Pancreas (tissue), 10 donors: Measurements from ENCODE around the gene PRTFDC1. TPM values are rescaled to one million over a fixed set of nuclear protein-coding genes. Genes with fewer than 3 reads are reported as not detected.
A peak's percentile ranks its signal among the peaks of the same experiment; 100 is the strongest.

Experiments
- ATAC-seq, 4 donors: fragments of 200-7000 bp; cut with Tn5 transposase; one replicate each; pipeline versions ENCODE4 v1.8.0 to v1.9.1; 2020; ENCODE audit warnings: mild to moderate bottlenecking in 4 of 4, moderate library complexity in 4 of 4
- DNase-seq, 6 donors: peaks; one replicate each; pipeline ENCODE4 v3.0.0-alpha.2; 2020
- FAIRE-seq: peaks from 2 replicates; lab custom pipeline; 2012; peaks lifted over from hg19 to GRCh38; lab: Jason Lieb, UNC
- H3K27ac ChIP-seq, 4 donors: fragments of 200-600 bp; sonication (generic); 1 replicate in 3 of 4; 2 replicates in 1 of 4; pipeline versions ENCODE4 v1.5.0 to v1.8.0; 2020
- H3K27me3 ChIP-seq, 4 donors: fragments of 200-600 bp; one replicate each; pipeline ENCODE4 v1.8.0; 2021
- H3K36me3 ChIP-seq, 3 donors: fragments of 200-600 bp; sonication (generic) in 1 of 3; one replicate each; pipeline versions ENCODE4 v1.5.0 to v1.8.0; 2020 to 2021
- H3K4me1 ChIP-seq, 3 donors: fragments of 200-600 bp; one replicate each; pipeline ENCODE4 v1.8.0; 2021
- H3K4me3 ChIP-seq, 4 donors: fragments of 200-600 bp; sonication (generic) in 2 of 4; one replicate each; pipeline versions ENCODE4 v1.5.0 to v1.8.0; 2020 to 2021
- H3K9me3 ChIP-seq, 4 donors: fragments of 200-600 bp; one replicate each; pipeline ENCODE4 v1.8.0; 2021
- WGBS, 2 donors: extraction: QIAGEN DNeasy Blood & Tissue Kit; methylation state at CpG; one replicate each; pipeline ENCODE4 v1.1.7; 2013; 5-methylcytosine and 5-hydroxymethylcytosine counted together
- intact Hi-C, 3 donors: fragments of 100-400 bp; cut with DNase I; formaldehyde crosslinking; loops; one replicate each; pipeline versions ENCODE4 v1.11.1 to v1.14.2; 2022
- polyA plus RNA-seq, 2 donors: library from polyadenylated mRNA; stranded (reverse); fragments of 200-250 nt; gene quantifications; one replicate each; pipeline ENCODE4 v1.2.3, GENCODE V29; 2013
- total RNA-seq, 6 donors: library from RNA; stranded (reverse); fragmentation: NEBNext Ultra II Directional in 4 of 6; extraction: Animal tissue kit (Norgen Biotek cat#: 25700) in 4 of 6; gene quantifications; one replicate each; pipeline versions ENCODE4 v1.2.1 to v1.2.4, GENCODE V29; 2021 to 2023
- TF ChIP-seq, protein P1 (sequence below), 4 donors: fragments of 200-600 bp; sonication (generic) in 3 of 4; IDR thresholded peaks; one replicate each; pipeline versions ENCODE4 v1.5.0 to v1.8.0; 2021; ENCODE audit warnings: antibody characterized with exemption in 4 of 4
- donor health status: healthy with polysubstance abuse.
- donor health status: DM: no; HTN: no; CAD: no; lungs with moderate emphysema.
- donor health status: DM: no; HTN: no; CAD: no.
- donor health status: control.
- donor health status: control.
- donor health status: Bipolar disorder and iron deficiency.
- donor health status: DM: yes; HTN: yes; CAD: no.
- donor health status: DM: no; HTN: no; CAD: no.
- donor health status: DM: no; HTN: no; CAD: no.
- donor health status: DM: yes; HTN: yes; CAD: no.

The PRTFDC1 gene
- total and polyA plus RNA-seq, 8 donors = 1.7 to 6.1 (median 2.8) TPM

- Histone ChIP-seq H3K27ac (no peak overlapping the region), H3K36me3 (no peaks in the 10 kb centered on the region), H3K4me3 (no peak overlapping the region), H3K4me1 (no peaks in the 10 kb centered on the region), H3K9me3 (no peaks in the 10 kb centered on the region), H3K27me3 (no peaks in the 10 kb centered on the region)
- DNase-seq = no peak
- WGBS, 2 donors = 89 to 95% methylated on average over 5 of the region's 5 CpGs
- peak in 1 of 4 donors; percentile 66 for ATAC-seq
- intact Hi-C loops = no loop called here
- TF ChIP-seq, protein P1, sequence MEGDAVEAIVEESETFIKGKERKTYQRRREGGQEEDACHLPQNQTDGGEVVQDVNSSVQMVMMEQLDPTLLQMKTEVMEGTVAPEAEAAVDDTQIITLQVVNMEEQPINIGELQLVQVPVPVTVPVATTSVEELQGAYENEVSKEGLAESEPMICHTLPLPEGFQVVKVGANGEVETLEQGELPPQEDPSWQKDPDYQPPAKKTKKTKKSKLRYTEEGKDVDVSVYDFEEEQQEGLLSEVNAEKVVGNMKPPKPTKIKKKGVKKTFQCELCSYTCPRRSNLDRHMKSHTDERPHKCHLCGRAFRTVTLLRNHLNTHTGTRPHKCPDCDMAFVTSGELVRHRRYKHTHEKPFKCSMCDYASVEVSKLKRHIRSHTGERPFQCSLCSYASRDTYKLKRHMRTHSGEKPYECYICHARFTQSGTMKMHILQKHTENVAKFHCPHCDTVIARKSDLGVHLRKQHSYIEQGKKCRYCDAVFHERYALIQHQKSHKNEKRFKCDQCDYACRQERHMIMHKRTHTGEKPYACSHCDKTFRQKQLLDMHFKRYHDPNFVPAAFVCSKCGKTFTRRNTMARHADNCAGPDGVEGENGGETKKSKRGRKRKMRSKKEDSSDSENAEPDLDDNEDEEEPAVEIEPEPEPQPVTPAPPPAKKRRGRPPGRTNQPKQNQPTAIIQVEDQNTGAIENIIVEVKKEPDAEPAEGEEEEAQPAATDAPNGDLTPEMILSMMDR (IDR thresholded peaks at IDR 0.05) = no peak
- no peak for FAIRE-seq
Measured at GRCh38 chr10:24894309-24894708, 58.1 kb downstream of the PRTFDC1 start.

GRCh38 chr10:24893127-24893526 lies 59.3 kb downstream of the PRTFDC1 start:
- Histone ChIP-seq H3K27ac (no peak overlapping the region), H3K4me3 (no peak overlapping the region), H3K27me3 (no peaks in the 10 kb centered on the region), H3K4me1 (no peaks in the 10 kb centered on the region), H3K9me3 (no peaks in the 10 kb centered on the region), H3K36me3 (no peaks in the 10 kb centered on the region)
- FAIRE-seq (no peak), DNase-seq (no peak), ATAC-seq (no peak)
- intact Hi-C loops = no loop called here
- TF ChIP-seq, protein P1 (IDR thresholded peaks at IDR 0.05) = no peak
- WGBS, 2 donors = 92 to 95% methylated on average over 2 of the region's 2 CpGs

DNA sequence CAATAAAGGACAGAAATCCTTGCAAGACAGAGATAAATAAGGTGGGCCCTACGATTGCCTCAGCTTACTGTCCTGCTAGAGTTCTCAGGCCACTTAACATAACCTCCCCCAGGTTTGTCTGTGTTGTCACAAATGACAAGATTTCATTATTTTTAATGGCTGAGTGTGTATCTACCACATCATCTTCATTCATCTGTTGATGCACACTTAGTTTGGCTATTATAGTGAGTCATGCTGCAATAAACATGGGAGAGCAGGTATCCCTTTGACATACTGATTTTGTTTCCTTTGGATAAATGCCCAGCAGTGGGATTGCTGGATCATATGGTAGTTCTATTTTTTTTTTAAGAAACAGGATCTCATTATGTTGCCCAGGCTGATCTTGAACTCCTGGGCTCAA lies 60.6 kb downstream of the PRTFDC1 start:
- TF ChIP-seq, protein P1 (IDR thresholded peaks at IDR 0.05) = no peak
- Histone ChIP-seq H3K4me3 (no peak overlapping the region), H3K4me1 (no peaks in the 10 kb centered on the region), H3K36me3 (no peaks in the 10 kb centered on the region), H3K27me3 (no peaks in the 10 kb centered on the region), H3K27ac (no peak overlapping the region), H3K9me3 (no peaks in the 10 kb centered on the region)
- intact Hi-C loops = no loop called here
- ATAC-seq (peak in 1 of 4 donors; percentile 38), FAIRE-seq (no peak), DNase-seq (no peak)
- WGBS, 2 donors = 82 to 85% methylated on average over 1 of the region's 1 CpG

DNA sequence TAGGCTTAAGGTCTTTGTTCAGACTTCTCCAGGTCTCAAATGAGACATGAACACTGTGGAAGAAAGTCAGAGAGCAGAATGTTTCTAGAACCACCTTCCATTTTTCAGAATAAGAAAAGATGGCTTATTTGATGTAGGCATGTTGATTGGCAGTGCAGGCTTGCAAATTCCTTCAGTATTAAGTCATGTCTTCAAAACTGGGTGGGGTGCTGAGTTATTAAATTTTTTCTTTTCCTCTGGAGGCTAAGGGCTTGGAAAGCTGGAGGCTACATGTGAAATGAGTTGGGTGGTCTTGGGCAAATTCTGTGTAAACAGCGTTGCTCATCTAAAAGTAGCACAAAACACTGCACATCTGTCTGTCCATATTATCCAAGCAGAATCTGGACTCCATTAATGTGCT lies 62.8 kb downstream of the PRTFDC1 start:
- Histone ChIP-seq H3K27me3 (no peaks in the 10 kb centered on the region), H3K36me3 (no peaks in the 10 kb centered on the region), H3K4me3 (no peak overlapping the region), H3K27ac (no peak overlapping the region), H3K4me1 (no peaks in the 10 kb centered on the region), H3K9me3 (no peaks in the 10 kb centered on the region)
- FAIRE-seq (no peak), DNase-seq (no peak), ATAC-seq (no peak)
- intact Hi-C loops = no loop called here
- TF ChIP-seq, protein P1 (IDR thresholded peaks at IDR 0.05) = no peak
- 92 to 93% methylated on average over 1 of the region's 1 CpG for WGBS, 2 donors

DNA sequence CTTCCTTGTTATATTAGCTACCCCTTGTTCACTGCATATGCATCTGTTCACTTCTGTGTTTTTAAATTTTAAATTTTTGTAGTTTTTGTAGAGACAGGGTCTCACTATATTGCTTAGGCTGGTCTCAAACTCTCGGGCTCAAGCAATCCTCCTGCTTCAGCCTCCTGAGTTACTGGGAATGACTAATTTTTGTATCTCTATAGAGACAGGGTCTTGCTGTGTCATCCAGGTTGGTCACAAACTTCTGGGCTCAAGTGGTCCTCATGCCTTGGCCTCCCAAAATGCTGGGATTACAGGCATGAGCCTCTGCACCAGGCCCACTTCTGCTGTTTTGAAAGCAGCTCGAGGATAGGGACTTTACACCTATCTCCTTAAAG lies 64.6 kb downstream of the PRTFDC1 start:
- Histone ChIP-seq H3K4me1 (no peaks in the 10 kb centered on the region), H3K27ac (no peak overlapping the region), H3K9me3 (no peaks in the 10 kb centered on the region), H3K36me3 (no peaks in the 10 kb centered on the region), H3K27me3 (no peaks in the 10 kb centered on the region), H3K4me3 (no peak overlapping the region)
- 86 to 93% methylated on average over 2 of the region's 2 CpGs for WGBS, 2 donors
- DNase-seq = no peak
- intact Hi-C loops = no loop called here
- ATAC-seq = no peak
- no peak for FAIRE-seq
- TF ChIP-seq, protein P1 (IDR thresholded peaks at IDR 0.05) = no peak
